GM19099 (cell line): ENCODE measurements around the gene MTMR2.

Experiments
- POLR2A ChIP-seq: IDR thresholded peaks from 3 replicates; pipeline ENCODE4 v1.6.1; 2011; ENCODE audit warnings: low read depth; ENCODE audit not compliant: insufficient read length; ENCODE audit errors: extremely low read depth

MTMR2 gene

DNA sequence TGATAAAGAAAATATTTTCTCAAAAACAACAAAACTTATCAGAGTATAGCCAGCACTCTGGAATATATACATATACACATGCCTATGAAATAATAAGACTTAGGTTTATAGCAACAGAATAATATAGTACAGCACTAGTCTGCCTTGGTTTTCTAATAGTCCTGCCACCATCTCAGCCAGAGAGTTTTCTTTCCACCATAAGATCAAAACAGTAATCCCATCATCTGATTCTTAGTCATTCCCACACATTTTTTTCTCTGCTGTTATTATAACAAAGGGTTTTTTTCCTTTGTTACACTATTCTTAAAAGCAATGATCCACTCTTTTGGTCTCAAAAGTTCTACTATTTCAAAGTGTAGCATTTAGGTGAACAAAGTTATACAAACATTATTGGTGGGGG is 15.1 kb downstream of the MTMR2 start:
- no peak for TF ChIP-seq POLR2A

DNA sequence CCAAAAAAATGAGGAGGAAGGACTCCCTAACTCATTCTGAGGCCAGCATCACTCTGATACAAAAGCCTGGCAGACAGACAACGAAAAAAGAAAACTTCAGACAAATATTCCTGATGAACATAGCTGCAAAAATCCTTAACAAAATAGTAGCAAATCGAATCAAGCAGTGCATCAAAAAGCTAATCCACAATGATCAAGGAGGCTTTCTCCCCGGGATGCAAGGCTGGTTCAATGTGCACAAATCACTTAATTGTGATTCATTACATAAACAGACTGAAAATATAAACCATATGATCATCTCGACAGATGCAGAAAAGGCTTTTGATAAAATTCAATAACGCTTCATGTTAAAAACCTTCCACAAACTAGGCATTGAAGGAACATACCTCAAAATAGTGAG is 16.4 kb downstream of the MTMR2 start:
- TF ChIP-seq POLR2A, result no peak

DNA sequence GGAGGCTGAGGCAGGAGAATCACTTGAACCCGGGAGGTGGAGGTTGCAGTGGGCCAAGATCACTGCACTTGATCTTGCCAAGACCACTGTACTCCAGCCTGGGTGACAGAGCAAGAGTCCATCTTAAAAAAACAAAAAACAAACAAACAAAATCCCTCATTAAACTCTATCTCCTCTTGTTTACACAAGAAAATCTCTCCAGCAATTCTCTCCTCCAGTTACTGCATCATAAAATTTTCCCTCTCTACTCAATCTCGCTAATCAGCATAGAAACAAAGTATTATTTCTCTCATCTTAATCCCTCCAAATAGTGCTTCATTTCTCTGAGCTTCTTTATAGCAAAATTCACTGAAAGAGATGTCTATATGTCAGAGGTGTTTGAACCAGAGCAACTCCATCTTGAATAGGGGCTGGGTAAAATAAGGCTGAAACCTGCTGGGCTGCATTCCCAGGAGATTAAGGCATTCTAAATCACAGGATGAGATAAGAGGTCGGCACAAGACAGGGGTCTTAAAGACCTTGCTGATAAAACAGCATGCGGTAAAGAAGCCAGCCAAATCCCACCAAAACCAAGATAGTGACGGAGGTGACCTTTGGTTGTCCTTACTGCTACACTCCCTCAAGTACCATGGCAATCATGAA is 19.8 kb downstream of the MTMR2 start:
- TF ChIP-seq POLR2A, result no peak

DNA sequence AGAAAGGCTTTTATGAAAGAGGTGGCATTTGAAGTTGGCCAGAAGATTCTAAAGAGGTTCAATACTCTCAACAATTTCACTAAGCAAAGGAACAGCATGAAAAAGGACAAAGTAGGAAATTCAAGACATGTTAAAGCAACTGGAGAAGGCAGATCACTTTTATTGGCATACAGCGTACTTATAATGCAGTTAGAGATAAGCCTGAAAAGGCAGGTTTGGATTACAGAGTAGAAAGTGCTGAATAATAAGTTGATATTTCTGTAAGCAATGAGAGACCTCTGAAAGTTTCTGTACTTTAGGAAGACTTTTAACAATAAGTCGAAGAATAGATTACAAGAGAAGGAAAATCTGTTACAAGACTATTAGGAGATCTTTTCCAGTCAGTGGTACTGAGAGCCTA is 25.1 kb downstream of the MTMR2 start:
- no peak for TF ChIP-seq POLR2A

DNA sequence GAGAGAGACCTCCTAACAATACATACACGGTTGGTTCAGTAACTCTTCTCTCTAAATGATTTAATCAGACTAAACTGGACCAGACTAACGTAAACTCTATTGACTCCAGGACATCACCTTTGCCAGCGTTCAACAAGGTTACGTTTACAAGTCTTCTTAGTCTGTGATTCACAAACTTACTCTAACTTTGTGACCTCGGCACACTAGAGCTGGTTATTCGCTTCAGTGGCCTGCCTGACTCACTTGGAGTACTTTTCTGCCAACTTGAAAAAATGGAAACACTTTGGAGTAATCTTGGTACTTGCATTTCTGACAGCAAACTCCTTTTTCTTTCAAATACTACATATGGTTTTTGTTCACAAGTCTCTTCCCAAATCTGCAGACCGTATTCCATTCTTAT is 26.2 kb downstream of the MTMR2 start:
- no peak for TF ChIP-seq POLR2A

DNA sequence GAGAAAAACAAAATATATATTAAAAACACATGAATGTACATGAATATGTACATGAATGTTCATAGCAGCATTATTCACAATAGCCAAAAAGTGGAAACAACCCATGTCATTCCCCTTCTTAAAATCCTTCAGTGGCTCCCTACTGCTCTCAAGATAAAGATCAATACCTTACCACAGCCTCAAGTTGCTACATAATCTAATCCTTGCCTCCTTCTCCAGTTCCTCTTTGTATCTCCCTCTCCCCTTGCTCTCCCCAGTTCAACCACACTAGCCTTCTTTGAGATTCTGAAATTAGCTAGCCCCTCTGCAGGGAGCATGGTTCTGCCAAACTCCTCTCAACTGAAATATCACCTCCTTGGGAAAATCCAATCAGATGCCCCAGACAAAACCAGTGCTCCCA is 28.1 kb downstream of the MTMR2 start:
- TF ChIP-seq POLR2A, result no peak

DNA sequence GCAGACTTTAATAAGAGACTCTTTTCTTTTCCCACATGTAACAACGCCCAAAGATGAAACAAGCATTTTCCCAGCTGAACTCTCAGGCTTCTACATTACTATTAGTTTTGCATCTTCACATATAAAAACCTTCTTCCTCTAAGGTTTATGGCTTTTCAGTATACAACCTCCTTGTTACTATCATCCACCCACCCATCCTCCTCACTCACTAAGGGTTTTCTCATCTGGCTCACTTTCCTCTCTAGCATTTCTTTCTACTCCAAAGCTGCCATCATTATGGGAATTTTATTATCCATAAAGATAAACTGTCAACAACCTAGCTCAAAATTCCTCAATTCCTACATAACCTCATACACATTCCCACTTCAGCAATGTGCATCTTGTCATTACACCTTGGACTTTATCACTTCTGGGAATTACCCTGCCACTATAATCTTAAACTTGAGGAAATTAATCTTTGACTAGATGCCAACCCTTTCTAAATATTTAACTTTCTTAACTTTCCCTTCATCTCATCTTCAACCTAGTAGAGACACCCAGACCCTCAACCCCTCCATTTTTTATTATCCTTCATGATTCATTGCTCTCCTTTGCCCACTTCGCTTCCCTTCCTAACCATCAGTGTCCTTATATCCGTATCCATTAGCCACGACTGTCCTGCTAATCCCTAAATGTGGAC is 30.9 kb downstream of the MTMR2 start:
- TF ChIP-seq POLR2A, result no peak

DNA sequence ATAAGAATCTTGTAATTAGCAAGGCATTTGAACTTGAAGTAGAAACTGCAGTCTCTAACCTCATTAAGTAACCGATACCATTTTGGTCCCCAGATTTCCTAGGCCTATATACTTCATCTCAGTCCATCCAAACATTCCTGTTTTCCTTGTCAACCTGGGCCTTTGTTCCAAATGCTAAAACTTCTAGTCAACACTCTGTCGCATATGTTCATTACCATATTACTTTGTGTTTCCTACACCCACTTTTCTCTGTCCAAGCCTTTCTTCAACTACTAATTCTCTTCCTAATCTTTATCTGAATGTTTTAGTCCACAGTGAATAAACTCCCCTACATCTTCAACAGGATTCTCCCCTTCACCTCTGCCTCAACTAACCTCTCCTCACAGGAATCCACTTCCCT is 31.4 kb downstream of the MTMR2 start:
- TF ChIP-seq POLR2A, result no peak

DNA sequence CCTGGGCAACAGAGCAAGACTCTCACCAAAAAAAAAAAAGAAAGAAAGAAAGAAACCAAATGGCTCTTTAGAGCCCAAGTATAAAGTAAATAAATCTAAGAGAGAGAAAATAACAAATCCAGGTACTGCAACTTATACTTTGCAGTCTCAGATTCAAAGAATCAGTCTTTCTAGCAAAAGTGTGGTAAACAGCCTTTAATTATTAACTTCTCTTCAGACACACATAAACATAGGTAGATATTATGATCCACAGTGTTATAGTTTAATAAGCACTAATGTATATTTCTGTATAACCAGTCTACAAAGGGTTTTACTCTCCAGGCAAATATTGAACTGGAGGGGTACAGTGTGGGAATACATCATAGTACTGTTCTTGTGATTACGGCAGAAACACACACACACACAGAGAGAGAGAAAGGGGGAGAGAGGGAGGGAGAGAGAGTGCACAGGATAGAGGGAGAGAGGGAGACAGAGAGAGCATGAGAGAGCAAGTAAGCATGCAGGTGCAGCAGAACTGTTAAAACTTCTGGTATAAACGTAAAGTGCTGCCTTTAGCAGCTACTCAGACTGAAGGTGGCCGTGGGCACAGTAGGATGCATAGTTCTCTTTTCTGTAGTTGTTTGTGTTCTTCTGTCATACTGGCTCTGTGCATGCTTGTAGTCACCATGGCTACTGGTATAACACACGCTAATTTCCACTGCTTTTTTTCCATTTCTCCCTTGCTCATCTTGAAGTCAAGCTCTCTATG is 32.3 kb downstream of the MTMR2 start:
- TF ChIP-seq POLR2A, result no peak

DNA sequence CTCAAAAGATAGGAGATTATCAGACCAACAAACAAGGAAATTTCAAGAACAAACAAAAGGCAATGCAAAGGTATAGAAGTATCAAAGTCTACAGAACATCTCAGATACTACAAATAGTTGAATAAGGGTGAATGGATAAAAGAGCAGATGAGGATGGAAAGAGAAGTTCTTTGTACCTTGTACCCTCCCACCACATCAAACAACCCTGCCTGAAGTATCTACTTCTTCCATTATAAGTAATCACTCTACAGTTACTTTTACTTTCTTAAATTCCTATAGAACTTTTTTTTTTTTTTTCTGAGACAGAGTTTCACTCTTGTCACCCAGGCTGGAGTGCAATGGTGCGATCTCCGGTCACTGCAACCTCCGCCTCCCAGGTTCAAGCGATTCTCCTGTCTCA is 35.1 kb downstream of the MTMR2 start:
- TF ChIP-seq POLR2A, result no peak

DNA sequence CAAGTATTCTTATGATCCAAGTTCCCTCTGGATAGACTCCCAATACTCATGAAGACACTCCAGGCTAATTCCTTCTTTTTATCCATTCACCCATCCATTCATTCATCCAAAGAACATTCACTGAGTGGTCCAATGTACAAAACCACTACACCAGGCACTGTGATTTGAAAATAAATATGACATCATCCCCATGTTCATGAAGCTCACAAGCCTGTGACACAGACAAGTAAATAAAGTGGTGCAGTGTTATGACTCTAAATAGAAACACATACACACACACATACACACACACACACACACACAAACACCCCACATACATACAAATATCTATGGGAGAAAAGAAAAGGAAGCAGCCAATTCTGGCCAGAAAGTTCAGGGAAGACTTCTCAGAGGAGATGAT is 35.5 kb downstream of the MTMR2 start:
- TF ChIP-seq POLR2A, result no peak

DNA sequence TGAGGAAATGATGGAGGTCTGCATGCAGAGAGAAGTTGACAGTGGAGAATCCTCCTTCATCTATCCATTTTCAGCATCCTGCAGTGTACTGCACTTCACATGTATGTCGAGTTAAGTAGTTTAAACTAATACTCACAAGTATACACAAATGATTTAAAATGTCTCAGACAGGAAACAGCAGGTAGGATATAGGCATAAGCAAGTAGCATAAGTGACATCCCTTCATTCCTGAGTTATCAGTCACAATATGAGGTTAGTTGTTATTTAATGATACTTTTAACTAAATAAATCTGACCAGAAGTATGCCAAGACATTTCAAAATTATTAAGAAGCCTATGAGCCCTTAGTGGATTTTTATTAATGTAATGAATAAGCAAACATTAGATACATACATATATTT is 37.4 kb downstream of the MTMR2 start:
- no peak for TF ChIP-seq POLR2A

DNA sequence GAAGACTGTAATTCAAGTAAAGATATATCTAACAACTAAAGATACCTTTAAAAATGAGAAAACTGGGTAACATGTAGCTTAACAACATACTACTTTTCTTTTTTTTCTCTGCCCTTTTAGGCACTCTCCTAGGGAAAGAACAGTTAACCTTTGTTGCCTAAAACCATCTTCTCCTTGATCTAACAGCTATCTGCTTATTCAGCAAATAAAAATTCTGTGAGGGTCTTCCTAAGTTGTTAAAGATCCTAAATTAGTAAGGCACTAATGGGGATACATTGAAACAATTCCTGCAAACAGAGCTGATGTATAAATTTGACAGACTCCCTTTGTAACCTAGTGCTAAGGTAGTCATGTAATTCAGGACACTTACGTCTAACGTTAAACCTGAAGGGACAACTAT is 39.1 kb downstream of the MTMR2 start:
- TF ChIP-seq POLR2A, result no peak

DNA sequence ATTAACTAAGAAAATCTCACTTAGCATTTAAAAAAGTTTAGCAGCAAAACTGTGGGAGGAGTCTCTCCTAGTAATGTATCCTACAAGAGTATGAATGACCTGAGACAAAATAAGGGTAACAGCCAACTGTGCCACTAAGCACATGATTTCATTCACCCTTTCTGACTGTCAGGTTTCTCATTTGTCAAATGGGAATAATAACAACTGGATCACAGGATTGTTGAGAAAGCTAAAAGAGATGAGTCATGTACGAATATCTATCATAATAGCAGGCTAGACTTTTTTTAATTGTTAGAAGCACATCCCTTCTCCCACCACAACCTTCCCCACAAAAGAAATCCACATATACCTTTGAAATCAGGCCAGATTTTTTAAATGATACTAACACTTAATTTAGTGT is 39.5 kb downstream of the MTMR2 start:
- no peak for TF ChIP-seq POLR2A

DNA sequence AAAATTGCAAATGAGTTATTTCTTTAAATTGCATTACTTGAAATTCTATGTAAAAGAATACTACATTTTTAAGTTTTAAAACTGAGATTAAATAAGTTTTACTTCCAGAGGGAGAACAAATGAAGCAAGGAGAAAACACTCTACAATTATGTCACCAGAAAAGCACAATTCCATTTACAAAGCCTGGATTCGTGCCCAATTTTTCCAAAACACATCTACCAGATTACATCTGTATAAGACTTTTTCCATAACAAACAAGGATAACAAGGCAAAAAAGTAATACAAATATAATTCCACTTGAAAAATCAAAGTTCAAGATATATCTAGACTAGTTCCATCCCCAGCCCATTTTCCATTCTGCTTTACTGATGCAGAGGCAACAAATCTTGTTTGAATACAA is 40.5 kb downstream of the MTMR2 start:
- no peak for TF ChIP-seq POLR2A

DNA sequence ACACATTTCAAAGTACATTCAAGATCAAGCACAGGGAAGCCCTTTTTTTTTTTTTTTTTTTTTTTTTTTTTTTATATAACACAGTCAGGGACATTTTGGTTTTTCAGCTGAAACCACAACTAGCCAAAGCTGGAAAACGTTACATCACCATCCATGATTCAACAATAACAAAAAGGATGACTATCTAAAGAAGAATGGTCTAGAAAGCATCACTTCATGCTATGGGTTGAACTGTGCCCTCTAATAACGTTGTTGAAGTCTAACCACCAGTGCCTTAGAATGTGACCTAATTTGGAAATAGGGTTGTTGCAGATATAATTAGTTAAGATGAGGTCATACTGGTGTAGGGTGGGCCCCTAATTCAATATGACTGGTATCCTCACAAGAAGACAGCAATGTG is 46.6 kb downstream of the MTMR2 start:
- TF ChIP-seq POLR2A, result no peak

DNA sequence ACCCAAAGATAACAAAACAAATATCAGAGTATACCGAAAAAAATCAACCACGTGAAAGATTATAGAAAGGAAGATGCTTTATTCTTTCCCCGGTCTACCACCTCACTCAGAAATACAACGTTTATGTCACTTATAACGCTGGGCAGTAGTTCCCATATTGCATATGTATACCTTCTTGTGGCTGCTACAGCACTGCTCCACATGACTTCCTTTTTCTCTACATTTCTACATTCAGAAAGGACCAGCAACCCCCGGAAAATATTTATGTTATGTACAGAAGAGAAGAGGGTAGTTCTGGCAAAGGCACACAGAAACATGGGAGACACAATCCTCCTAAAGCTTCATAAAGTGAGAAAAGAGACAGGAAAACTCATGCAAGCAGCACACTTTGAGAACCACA is 56.8 kb downstream of the MTMR2 start:
- no peak for TF ChIP-seq POLR2A

DNA sequence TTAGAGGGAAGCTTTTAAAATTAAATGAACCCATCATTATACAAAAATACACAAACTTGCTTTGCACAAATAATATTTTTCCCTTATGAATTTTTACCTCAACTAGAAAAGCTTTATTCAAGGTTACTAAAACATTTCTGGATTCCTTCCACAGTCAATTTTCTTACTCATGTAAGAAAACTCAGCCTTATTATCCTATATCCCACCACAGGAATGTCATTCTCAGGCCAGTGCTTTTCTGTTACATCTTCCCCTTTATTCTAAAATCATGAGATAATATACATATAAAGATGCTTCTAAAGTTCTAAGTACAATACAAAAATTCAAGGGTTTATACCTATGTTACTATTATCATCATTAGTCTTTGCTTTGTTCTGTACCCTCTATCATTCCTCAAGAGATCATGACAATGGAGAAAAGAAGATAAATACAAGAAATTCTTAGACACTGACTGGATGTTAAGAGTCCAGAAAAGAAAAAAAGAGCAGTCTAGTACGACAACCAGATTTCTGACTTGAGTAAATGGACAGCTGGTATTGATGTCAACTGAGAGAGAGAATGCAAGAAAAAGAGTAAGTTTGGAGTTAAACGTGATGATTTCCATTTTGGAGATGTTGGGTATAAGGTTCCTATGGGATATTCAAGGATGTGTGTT is 60.3 kb downstream of the MTMR2 start:
- TF ChIP-seq POLR2A, result no peak
